HG02763 (cell line): ENCODE results near the gene DNMBP.
"Not testable (repeated sequence)": the region's sequence is repeated elsewhere in the genome, so short reads cannot be mapped to it uniquely, and the experiment has no call there.

Experiments used
- ATAC-seq: cut with Tn5 transposase; IDR thresholded peaks from one replicate; pipeline ENCODE4 v1.9.1; 2021; ENCODE audit warnings: mild to moderate bottlenecking, moderate library complexity; ENCODE audit not compliant: unreplicated experiment

Gene DNMBP

GRCh38 chr10:99840859-99841258 lies 168.9 kb downstream of the DNMBP start:
- not testable (repeated sequence) for ATAC-seq

GRCh38 chr10:99836711-99837110 lies 173.0 kb downstream of the DNMBP start:
- ATAC-seq = no peak

- no peak for ATAC-seq
These were observed 173.8 kb downstream of the DNMBP start for GRCh38 chr10:99835947-99836346.

GRCh38 chr10:99834410-99834809 lies 175.3 kb downstream of the DNMBP start:
- no peak for ATAC-seq

GRCh38 chr10:99832439-99832838 lies 177.3 kb downstream of the DNMBP start:
- ATAC-seq = no peak

GRCh38 chr10:99828464-99828863 lies 181.3 kb downstream of the DNMBP start:
- no peak for ATAC-seq

- ATAC-seq = no peak
These were observed 181.8 kb downstream of the DNMBP start for GRCh38 chr10:99827936-99828335.
